ENCODE data around the gene DNAI1. TPM values are rescaled to one million over a fixed set of nuclear protein-coding genes. Genes with fewer than 3 reads are reported as not detected.

DNAI1 gene
- not detected in 2 replicates for total RNA-seq

GRCh38 chr9:34458013-34458958 is at the start of gene DNAI1, which contains the start of gene FAM219A:
Gene DNAI1 (plus strand): TSS chr9:34458805. CDS start chr9:34459006, 201 bp downstream.
Gene FAM219A (minus strand): TSS chr9:34458570. CDS start chr9:34458263, 307 bp downstream.

GRCh38 chr9:34522971-34523797 is 64.6 kb downstream of the DNAI1 start, which contains the start of gene ENHO:
Gene ENHO (minus strand): TSS chr9:34522990. CDS start chr9:34521695, 1,295 bp downstream.

Other genes with a start within 250 kb of the DNAI1 start
- 1.6 and 2.6 TPM in 2 replicates for gene KIF24, start 129.5 kb upstream of the DNAI1 start, total RNA-seq
- 37.4 and 40.4 TPM in 2 replicates for gene NUDT2, start 129.2 kb upstream of the DNAI1 start, total RNA-seq
- 0.65 and 2.3 TPM in 2 replicates for gene MYORG, start 81.9 kb upstream of the DNAI1 start, total RNA-seq
- 10.1 and 10.3 TPM in 2 replicates for gene FAM219A, start 235 bp upstream of the DNAI1 start, total RNA-seq
- gene ENHO, start 64.2 kb downstream of the DNAI1 start, total RNA-seq = not detected in 2 replicates
- not detected in 2 replicates for gene CNTFR, start 130.9 kb downstream of the DNAI1 start, total RNA-seq
- 25.7 and 38.5 TPM in 2 replicates for gene RPP25L, start 153.3 kb downstream of the DNAI1 start, total RNA-seq
- gene DCTN3, start 161.7 kb downstream of the DNAI1 start, total RNA-seq = 81.0 and 120 TPM in 2 replicates
- gene ARID3C, start 170.3 kb downstream of the DNAI1 start, total RNA-seq = under 0.01 and 0.30 TPM in 2 replicates
- gene SIGMAR1, start 179.0 kb downstream of the DNAI1 start, total RNA-seq = 65.9 and 75.7 TPM in 2 replicates
- gene GALT, start 187.9 kb downstream of the DNAI1 start, total RNA-seq = 24.4 and 37.4 TPM in 2 replicates
- gene IL11RA, start 193.4 kb downstream of the DNAI1 start, total RNA-seq = 10.4 and 15.5 TPM in 2 replicates
- gene CCL27, start 203.9 kb downstream of the DNAI1 start, total RNA-seq = not detected in 2 replicates
- not detected in 2 replicates for gene CCL19, start 232.5 kb downstream of the DNAI1 start, total RNA-seq

Data from epithelial cell of umbilical artery (primary cell).